ENCODE measurements around the gene ADGRG6.

DNA sequence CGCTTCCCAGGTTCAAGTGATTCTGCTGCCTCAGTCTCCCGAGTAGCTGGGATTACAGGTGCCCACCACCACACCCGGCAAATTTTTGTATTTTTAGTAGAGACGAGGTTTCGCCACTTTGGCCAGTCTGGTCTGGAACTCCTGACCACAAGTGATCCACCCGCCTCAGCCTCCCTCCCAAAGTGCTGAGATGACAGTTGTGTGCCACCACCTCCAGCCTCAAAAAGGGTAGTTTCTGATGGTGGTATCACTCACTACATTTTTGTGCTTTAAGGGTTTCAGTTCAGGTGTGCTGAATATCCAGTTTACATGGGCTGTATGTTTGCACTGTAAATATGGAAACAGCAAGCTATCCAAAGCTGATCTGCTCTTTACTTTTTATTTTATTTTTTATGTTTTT lies 12.1 kb upstream of the ADGRG6 start:
- no peak for TF ChIP-seq RB1 (IDR thresholded peaks at IDR 0.05; ENCODE audit: borderline replicate concordance)
- TF ChIP-seq POLR2AphosphoS5 (IDR thresholded peaks at IDR 0.05; ENCODE audit: low read length) = no peak
- TF ChIP-seq POLR2A (IDR thresholded peaks at IDR 0.05; ENCODE audit: low read depth, low read length) = no peak
- TF ChIP-seq, protein P1, sequence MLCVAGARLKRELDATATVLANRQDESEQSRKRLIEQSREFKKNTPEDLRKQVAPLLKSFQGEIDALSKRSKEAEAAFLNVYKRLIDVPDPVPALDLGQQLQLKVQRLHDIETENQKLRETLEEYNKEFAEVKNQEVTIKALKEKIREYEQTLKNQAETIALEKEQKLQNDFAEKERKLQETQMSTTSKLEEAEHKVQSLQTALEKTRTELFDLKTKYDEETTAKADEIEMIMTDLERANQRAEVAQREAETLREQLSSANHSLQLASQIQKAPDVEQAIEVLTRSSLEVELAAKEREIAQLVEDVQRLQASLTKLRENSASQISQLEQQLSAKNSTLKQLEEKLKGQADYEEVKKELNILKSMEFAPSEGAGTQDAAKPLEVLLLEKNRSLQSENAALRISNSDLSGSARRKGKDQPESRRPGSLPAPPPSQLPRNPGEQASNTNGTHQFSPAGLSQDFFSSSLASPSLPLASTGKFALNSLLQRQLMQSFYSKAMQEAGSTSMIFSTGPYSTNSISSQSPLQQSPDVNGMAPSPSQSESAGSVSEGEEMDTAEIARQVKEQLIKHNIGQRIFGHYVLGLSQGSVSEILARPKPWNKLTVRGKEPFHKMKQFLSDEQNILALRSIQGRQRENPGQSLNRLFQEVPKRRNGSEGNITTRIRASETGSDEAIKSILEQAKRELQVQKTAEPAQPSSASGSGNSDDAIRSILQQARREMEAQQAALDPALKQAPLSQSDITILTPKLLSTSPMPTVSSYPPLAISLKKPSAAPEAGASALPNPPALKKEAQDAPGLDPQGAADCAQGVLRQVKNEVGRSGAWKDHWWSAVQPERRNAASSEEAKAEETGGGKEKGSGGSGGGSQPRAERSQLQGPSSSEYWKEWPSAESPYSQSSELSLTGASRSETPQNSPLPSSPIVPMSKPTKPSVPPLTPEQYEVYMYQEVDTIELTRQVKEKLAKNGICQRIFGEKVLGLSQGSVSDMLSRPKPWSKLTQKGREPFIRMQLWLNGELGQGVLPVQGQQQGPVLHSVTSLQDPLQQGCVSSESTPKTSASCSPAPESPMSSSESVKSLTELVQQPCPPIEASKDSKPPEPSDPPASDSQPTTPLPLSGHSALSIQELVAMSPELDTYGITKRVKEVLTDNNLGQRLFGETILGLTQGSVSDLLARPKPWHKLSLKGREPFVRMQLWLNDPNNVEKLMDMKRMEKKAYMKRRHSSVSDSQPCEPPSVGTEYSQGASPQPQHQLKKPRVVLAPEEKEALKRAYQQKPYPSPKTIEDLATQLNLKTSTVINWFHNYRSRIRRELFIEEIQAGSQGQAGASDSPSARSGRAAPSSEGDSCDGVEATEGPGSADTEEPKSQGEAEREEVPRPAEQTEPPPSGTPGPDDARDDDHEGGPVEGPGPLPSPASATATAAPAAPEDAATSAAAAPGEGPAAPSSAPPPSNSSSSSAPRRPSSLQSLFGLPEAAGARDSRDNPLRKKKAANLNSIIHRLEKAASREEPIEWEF (IDR thresholded peaks at IDR 0.05; ENCODE audit: insufficient replicate concordance, low read depth, low read length) = no peak
